Upper lobe of left lung (tissue), 6 donors: ENCODE measurements around the gene CEP41. TPM values are rescaled to one million over a fixed set of nuclear protein-coding genes. Genes with fewer than 3 reads are reported as not detected.

ENCODE experiments used
- ATAC-seq, 2 donors: fragments of 200-7000 bp; cut with Tn5 transposase; one replicate each; pipeline ENCODE4 v1.9.1; 2022; ENCODE audit warnings: mild to moderate bottlenecking in 2 of 2, moderate library complexity in 2 of 2; ENCODE audit not compliant: low FRiP score in 2 of 2
- DNase-seq, 2 donors: peaks; one replicate each; pipeline ENCODE4 v3.0.0-alpha.2; 2019 to 2020
- H3K27ac ChIP-seq, 4 donors: fragments of 200-600 bp; sonication (generic); one replicate each; pipeline ENCODE4 v1.5.1; 2016 to 2019
- H3K27me3 ChIP-seq, 4 donors: fragments of 200-600 bp; sonication (generic); one replicate each; pipeline ENCODE4 v1.5.1; 2017 to 2019
- H3K36me3 ChIP-seq, 4 donors: fragments of 200-600 bp; sonication (generic); one replicate each; pipeline ENCODE4 v1.5.1; 2016 to 2019
- H3K4me1 ChIP-seq, 4 donors: fragments of 200-600 bp; sonication (generic); one replicate each; pipeline ENCODE4 v1.5.1; 2018 to 2019
- H3K4me3 ChIP-seq, 4 donors: fragments of 200-600 bp; sonication (generic); one replicate each; pipeline ENCODE4 v1.5.1; 2017 to 2019; ENCODE audit warnings: mild to moderate bottlenecking in 2 of 4, moderate library complexity in 1 of 4
- H3K9me3 ChIP-seq, 4 donors: fragments of 200-600 bp; sonication (generic); one replicate each; pipeline ENCODE4 v1.5.1; 2018 to 2019
- CTCF ChIP-seq, 6 experiments: fragments of 450-650 bp in 4 of 6; fragments of 200-600 bp in 2 of 6; sonication (generic) in 2 of 6; IDR thresholded peaks; one replicate each; pipeline ENCODE4 v1.5.1; 2016 to 2019; ENCODE audit warnings: antibody characterized with exemption in 6 of 6
- EP300 ChIP-seq, 4 donors: sonication (generic); formaldehyde crosslinking; IDR thresholded peaks; one replicate each; pipeline ENCODE4 v1.5.1; 2017; ENCODE audit warnings: antibody characterized with exemption in 4 of 4, control low read depth in 2 of 4
- POLR2A ChIP-seq, 4 donors: fragments of 450-650 bp; IDR thresholded peaks; one replicate each; pipeline ENCODE4 v1.5.1; 2016 to 2017; ENCODE audit warnings: antibody characterized with exemption in 4 of 4, mild to moderate bottlenecking in 2 of 4
- POLR2AphosphoS5 ChIP-seq, 2 donors: sonication (generic); formaldehyde crosslinking; IDR thresholded peaks; one replicate each; pipeline ENCODE4 v1.5.1; 2017; ENCODE audit warnings: antibody characterized with exemption in 2 of 2
- WGBS, 2 donors: methylation state at CpG; one replicate each; pipeline ENCODE4 v1.1.5; 2017 to 2018; 5-methylcytosine and 5-hydroxymethylcytosine counted together
- total RNA-seq, 6 donors: library from RNA; depleted of rRNA in 4 of 6; stranded (reverse); fragments of >200 nt in 4 of 6; gene quantifications; one replicate each; pipeline versions ENCODE4 v1.1.0 to v1.2.1, GENCODE V29; 2016 to 2021
- donor health status: DM: no; HTN: no; CAD: no; lungs with moderate emphysema.
- donor health status: DM: no; HTN: yes; CAD: no; lungs with severe emphysema.

Gene CEP41
- total RNA-seq, 6 donors from 2014 or later, result 4.3 to 11.5 (median 7.2) TPM

GRCh38 chr7:130356121-130356875, 84.5 kb downstream of the CEP41 start:
- TF ChIP-seq EP300 (IDR thresholded peaks at IDR 0.05) (no peak), POLR2A (IDR thresholded peaks at IDR 0.05) (no peak), POLR2AphosphoS5 (IDR thresholded peaks at IDR 0.05) (peak; percentile 25 to 39)
- Histone ChIP-seq H3K4me3 (no peak overlapping the region), H3K4me1 (peaks cover 4 to 12% (median 7%) of the 10 kb centered on the region in 4 donors), H3K9me3 (peaks cover 0 to 11% (median 10%) of the 10 kb centered on the region in 4 donors), H3K27ac (peak overlapping the region; percentile 68 to 82 (median 74)), H3K36me3 (no peaks in the 10 kb centered on the region), H3K27me3 (no peaks in the 10 kb centered on the region)
- peak; percentile 67 to 76 for ATAC-seq
- 59 to 62% methylated on average over 9 of the region's 9 CpGs for WGBS, 2 donors
- peak in 1 of 2 donors; percentile 20 for DNase-seq

GRCh38 chr7:130353196-130353595, 87.6 kb downstream of the CEP41 start:
- Histone ChIP-seq H3K27me3 (no peaks in the 10 kb centered on the region), H3K4me3 (no peak overlapping the region), H3K9me3 (no peaks in the 10 kb centered on the region), H3K27ac (peak overlapping the region in 2 of 4 donors; percentile 27 to 43), H3K36me3 (no peaks in the 10 kb centered on the region), H3K4me1 (peaks cover 4 to 12% (median 7%) of the 10 kb centered on the region in 4 donors)
- TF ChIP-seq POLR2AphosphoS5 (IDR thresholded peaks at IDR 0.05), result no peak
- TF ChIP-seq EP300 (IDR thresholded peaks at IDR 0.05), result no peak
- no peak for TF ChIP-seq POLR2A (IDR thresholded peaks at IDR 0.05)
- TF ChIP-seq CTCF (IDR thresholded peaks at IDR 0.05), result no peak
- DNase-seq (peak in 1 of 2 donors; percentile 10), ATAC-seq (no peak)
- WGBS, 2 donors, result 85 to 88% methylated on average over 7 of the region's 7 CpGs

- no peak overlapping the region for H3K4me3 ChIP-seq
- no peak for DNase-seq
These were observed 88.4 kb downstream of the CEP41 start for GRCh38 chr7:130352194-130353074.

GRCh38 chr7:130351791-130352090, 89.1 kb downstream of the CEP41 start:
- ATAC-seq, result no peak
- WGBS, 2 donors, result 59 to 66% methylated on average over 6 of the region's 6 CpGs

More at GRCh38 chr7:130352194-130353074, 88.4 kb downstream of the CEP41 start:
- H3K27ac ChIP-seq, result peak overlapping the region; percentile 21 to 71 (median 51)
- WGBS, 2 donors, result 47 to 59% methylated on average over 20 of the region's 20 CpGs
- no peaks in the 10 kb centered on the region for H3K36me3 ChIP-seq
- ATAC-seq, result peak in 1 of 2 donors; percentile 3
- H3K4me1 ChIP-seq, result peaks cover 4 to 12% (median 7%) of the 10 kb centered on the region in 4 donors
- H3K9me3 ChIP-seq, result no peaks in the 10 kb centered on the region
- TF ChIP-seq EP300 (IDR thresholded peaks at IDR 0.05) (no peak), POLR2A (IDR thresholded peaks at IDR 0.05) (no peak), CTCF (IDR thresholded peaks at IDR 0.05) (no peak), POLR2AphosphoS5 (IDR thresholded peaks at IDR 0.05) (no peak)
- H3K27me3 ChIP-seq, result no peaks in the 10 kb centered on the region

More at GRCh38 chr7:130351791-130352090, 89.1 kb downstream of the CEP41 start:
- H3K4me3 ChIP-seq, result no peak overlapping the region
- TF ChIP-seq POLR2A (IDR thresholded peaks at IDR 0.05) (no peak), CTCF (IDR thresholded peaks at IDR 0.05) (no peak), POLR2AphosphoS5 (IDR thresholded peaks at IDR 0.05) (no peak), EP300 (IDR thresholded peaks at IDR 0.05) (no peak)
- DNase-seq, result no peak
- H3K27me3 ChIP-seq, result no peaks in the 10 kb centered on the region
- H3K9me3 ChIP-seq, result no peaks in the 10 kb centered on the region
- peak overlapping the region; percentile 21 to 71 (median 51) for H3K27ac ChIP-seq
- peaks cover 4 to 12% (median 7%) of the 10 kb centered on the region in 4 donors for H3K4me1 ChIP-seq
- no peaks in the 10 kb centered on the region for H3K36me3 ChIP-seq
